ENCODE results near the gene PCNX2. TPM values are rescaled to one million over a fixed set of nuclear protein-coding genes. Genes with fewer than 3 reads are reported as not detected.

PCNX2 gene
- total and polyA plus RNA-seq, 8 donors: 3.0 to 34.4 (median 9.9) TPM

- Histone ChIP-seq H3K27me3 (no peaks in the 10 kb centered on the region), H3K4me3 (peak overlapping the region in 1 of 4 donors; percentile 3), H3K36me3 (peaks cover 0 to 25% (median 21%) of the 10 kb centered on the region in 4 donors), H3K27ac (peak overlapping the region in 4 of 5 donors; percentile 18 to 69 (median 45)), H3K4me1 (peaks cover 4 to 51% (median 28%) of the 10 kb centered on the region in 4 donors), H3K9me3 (peaks cover 0 to 5% (median 2%) of the 10 kb centered on the region in 4 donors)
- 26 to 46% (median 43%) methylated on average over 10 of the region's 10 CpGs for WGBS, 5 donors
- intact Hi-C loops (cut with DNase I; ENCODE audit: low total_unique reads): no loop called here
- no peak for TF ChIP-seq CTCF (IDR thresholded peaks at IDR 0.05)
- TF ChIP-seq EP300 (IDR thresholded peaks at IDR 0.05): no peak
- no peak for DNase-seq
These were observed 332.5 kb downstream of the PCNX2 start for GRCh38 chr1:232962761-232963745.

- WGBS, 5 donors: 97 to 100% (median 100%) methylated on average over 1 of the region's 1 CpG
- H3K9me3 ChIP-seq: peaks cover 0 to 8% (median 3%) of the 10 kb centered on the region in 4 donors
- no peak overlapping the region for H3K27ac ChIP-seq
- H3K27me3 ChIP-seq: no peaks in the 10 kb centered on the region
- peaks cover 0 to 13% (median 10%) of the 10 kb centered on the region in 4 donors for H3K4me1 ChIP-seq
- peaks cover 0 to 44% (median 37%) of the 10 kb centered on the region in 4 donors for H3K36me3 ChIP-seq
- DNase-seq: no peak
- no peak overlapping the region for H3K4me3 ChIP-seq
- intact Hi-C loops (cut with DNase I; ENCODE audit: low total_unique reads): loop anchor here (10.0 kb wide), 1 partner anchor 323 kb away; the partner anchor contains the start of gene SIPA1L2
- TF ChIP-seq EP300 (IDR thresholded peaks at IDR 0.05) (no peak), CTCF (IDR thresholded peaks at IDR 0.05) (no peak), POLR2AphosphoS5 (IDR thresholded peaks at IDR 0.05) (no peak), POLR2A (IDR thresholded peaks at IDR 0.05) (no peak)
These were observed 337.5 kb downstream of the PCNX2 start for GRCh38 chr1:232958067-232958466.

GRCh38 chr1:232956081-232956480 lies 339.4 kb downstream of the PCNX2 start:
- Histone ChIP-seq H3K36me3 (peaks cover 0 to 44% (median 37%) of the 10 kb centered on the region in 4 donors), H3K4me3 (no peak overlapping the region), H3K27ac (no peak overlapping the region), H3K9me3 (peaks cover 0 to 8% (median 3%) of the 10 kb centered on the region in 4 donors), H3K27me3 (no peaks in the 10 kb centered on the region), H3K4me1 (peaks cover 7 to 21% (median 20%) of the 10 kb centered on the region in 4 donors)
- 96 to 100% (median 97%) methylated on average over 6 of the region's 6 CpGs for WGBS, 5 donors
- intact Hi-C loops (cut with DNase I; ENCODE audit: low total_unique reads): loop anchor here (10.0 kb wide), 1 partner anchor 321 kb away; the partner anchor contains the start of gene SIPA1L2
- DNase-seq: no peak
- TF ChIP-seq POLR2A (IDR thresholded peaks at IDR 0.05): no peak
- no peak for TF ChIP-seq POLR2AphosphoS5 (IDR thresholded peaks at IDR 0.05)
- TF ChIP-seq CTCF (IDR thresholded peaks at IDR 0.05): no peak

GRCh38 chr1:232954594-232955365 lies 340.7 kb downstream of the PCNX2 start:
- H3K27ac ChIP-seq: no peak overlapping the region
- peaks cover 13 to 25% (median 22%) of the 10 kb centered on the region in 4 donors for H3K4me1 ChIP-seq
- H3K36me3 ChIP-seq: peaks cover 0 to 40% (median 36%) of the 10 kb centered on the region in 4 donors
- H3K4me3 ChIP-seq: no peak overlapping the region
- H3K27me3 ChIP-seq: no peaks in the 10 kb centered on the region
- H3K9me3 ChIP-seq: peaks cover 0 to 8% (median 3%) of the 10 kb centered on the region in 4 donors
- DNase-seq: no peak
- intact Hi-C loops (cut with DNase I; ENCODE audit: low total_unique reads): loop anchor here (10.0 kb wide), 1 partner anchor 320 kb away; the partner anchor contains the start of gene SIPA1L2
- TF ChIP-seq CTCF (IDR thresholded peaks at IDR 0.05) (no peak), POLR2A (IDR thresholded peaks at IDR 0.05) (no peak), POLR2AphosphoS5 (IDR thresholded peaks at IDR 0.05) (no peak), EP300 (IDR thresholded peaks at IDR 0.05) (no peak)
- WGBS, 5 donors: 83 to 92% (median 90%) methylated on average over 4 of the region's 4 CpGs

All from stomach (tissue), 9 donors.